AG08395 (cell line): ENCODE results near the gene JAML.

Experiments
- DNase-seq: peaks from one replicate; pipeline ENCODE4 v3.0.0; 2012; ENCODE audit warnings: mixed read lengths, low spot score

JAML gene

DNA sequence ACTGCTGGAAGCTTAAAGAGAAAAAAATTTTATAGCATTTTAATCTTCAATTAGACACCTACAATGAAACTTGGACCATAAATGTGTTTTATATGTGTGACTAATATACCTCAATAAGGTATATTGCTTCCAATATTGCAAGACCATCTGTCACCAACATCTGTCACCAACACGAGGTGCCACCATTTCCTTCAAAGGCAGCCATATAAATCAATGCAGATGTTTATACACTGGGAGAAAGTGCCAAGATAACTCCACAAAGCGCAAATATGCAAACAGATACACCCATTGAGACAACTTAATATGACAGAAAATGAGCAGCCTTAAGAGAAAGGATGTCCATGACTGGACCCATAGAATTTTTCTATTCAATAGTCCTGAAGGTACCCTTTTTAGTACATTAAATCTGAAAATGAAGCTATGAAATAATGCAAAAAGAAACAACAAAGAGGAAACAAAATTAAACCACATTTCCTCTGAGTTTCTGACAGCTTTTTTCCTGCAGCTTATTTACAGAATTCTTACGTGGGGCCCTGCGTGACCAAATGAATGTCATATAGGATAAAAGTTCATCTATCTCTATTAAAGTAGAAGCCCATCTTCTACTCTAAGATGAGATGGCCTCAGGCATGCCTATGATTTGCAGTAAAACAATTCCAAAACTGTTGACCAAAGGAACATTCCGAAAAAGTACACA is 14.8 kb upstream of the JAML start:
- DNase-seq: no peak

DNA sequence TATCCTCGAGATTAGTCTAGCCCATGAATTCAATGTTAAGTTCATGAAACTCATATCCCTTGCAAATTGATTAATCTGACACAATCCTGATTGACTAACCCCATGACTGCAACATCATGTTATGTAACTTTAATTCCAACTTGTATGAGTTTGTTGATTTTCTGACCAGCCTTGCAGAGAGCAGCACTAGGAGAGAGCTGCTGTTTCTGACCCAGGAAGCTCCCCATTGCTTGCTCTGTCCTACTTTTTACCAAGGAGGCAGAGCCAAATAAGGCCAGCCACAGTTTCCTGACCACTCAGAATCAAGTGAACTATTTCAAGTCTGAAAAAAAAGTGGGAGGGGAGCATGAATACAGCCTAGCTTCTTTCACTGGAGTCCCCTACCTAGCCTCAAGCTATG is 14.1 kb upstream of the JAML start:
- no peak for DNase-seq

DNA sequence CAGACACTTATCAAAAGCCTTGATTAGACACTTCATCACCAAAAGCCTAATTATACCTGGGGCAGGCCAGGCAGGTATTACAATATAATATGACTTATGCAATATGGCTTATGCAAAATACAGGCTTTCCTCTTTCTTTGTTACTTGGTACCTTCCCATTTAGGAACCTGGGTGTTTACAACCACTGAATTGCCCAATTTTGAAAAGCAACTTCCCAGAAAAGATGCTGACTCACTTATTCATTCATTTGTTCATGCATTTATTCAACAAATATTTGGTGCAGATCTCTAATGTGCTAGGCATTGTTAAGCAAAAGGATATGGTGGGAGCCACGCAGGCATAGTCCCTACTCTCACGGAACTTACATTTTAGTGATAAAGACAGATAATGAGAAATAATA is 13.6 kb upstream of the JAML start:
- DNase-seq: no peak

DNA sequence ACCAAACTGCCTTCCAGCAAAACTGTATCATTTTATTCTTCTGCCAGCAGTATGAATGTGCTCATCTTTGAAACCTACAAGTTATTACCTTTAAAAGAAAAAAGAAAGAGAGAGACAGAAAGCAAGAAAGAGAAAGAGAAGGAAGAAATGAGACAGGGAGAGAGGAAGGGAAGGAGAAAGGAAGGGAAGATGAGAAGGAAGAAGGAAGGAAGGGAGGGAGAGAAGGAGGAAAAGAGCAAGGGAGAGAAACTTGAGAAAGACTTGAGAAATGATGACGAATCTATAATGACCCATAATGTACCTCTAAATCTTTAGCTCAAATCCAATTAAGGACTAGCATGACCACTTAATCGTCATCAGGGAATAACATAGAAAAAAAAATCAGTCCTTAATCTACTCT is 11.4 kb upstream of the JAML start:
- no peak for DNase-seq

DNA sequence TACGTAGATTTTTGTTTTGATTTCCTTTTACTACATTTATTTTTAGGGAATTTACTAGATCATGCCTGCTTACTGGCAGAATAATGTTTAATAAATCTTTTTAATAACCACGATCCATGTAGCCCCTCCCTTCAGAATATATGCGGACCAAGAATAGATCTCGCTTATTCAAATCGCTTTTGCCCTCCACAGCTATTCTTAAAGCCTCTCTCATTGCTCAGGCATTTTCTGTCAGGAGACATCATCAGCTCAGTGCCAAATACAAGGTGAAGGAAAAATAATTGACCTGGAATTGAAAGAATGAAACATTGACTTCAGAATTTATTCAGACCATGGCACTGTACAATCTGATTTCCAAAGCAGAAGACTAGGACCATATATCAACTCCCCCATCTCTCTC is 10.0 kb upstream of the JAML start:
- no peak for DNase-seq

DNA sequence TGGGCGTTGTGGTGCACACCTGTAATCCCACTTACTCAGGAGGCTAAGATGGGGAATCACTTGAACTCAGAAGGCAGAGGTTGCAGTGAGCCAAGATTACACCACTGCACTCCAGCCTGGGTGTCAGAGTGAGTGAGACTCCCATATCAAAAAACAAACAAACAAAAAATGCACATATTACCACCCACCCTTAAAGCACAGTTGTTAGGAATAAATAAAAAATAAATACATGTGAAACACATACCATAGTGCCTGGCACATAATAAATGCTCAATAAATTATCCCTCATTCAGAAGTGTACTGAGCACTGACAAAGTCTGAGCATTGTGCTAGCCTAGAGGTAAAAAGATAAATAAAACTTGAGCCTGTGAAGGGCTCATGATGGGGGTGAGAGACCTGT is 9.0 kb upstream of the JAML start:
- DNase-seq: no peak

DNA sequence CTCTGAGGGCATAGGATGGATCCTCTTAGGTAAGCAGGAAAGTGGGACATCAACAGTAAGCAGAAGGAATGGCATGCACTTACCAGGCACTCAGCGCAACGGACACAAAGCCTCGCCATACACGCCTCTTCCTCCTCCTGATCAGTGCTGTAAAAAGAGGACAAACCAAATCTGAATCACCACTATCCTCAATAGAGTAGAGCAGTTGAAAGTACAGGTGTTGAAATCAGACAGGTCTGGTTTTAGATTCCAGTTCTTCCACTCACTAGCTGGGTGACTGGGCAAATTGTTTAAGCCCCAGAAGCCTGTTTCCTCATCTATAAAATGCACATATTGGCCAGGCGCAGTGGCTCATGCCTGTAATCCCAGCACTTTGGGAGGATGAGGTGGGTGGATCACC is 8.6 kb upstream of the JAML start:
- no peak for DNase-seq

DNA sequence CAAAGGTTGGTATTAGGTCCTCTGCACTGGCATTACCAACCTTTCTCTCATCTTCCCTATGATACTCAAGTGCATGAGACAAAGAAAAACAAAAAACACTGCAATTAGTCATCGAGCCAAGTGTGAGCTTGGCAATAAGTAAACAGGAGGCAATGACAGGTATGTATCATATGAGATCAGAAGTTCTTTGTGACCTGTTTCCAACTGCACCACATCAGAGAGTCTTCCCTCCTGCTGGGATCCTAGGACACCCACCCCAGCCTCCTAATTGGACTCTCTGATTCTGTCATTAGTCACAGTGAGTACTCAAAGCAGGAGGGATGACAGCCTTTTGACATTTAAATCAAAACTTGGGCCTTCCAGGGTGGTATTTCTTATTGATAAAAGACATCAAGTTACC is 7.8 kb upstream of the JAML start:
- no peak for DNase-seq

DNA sequence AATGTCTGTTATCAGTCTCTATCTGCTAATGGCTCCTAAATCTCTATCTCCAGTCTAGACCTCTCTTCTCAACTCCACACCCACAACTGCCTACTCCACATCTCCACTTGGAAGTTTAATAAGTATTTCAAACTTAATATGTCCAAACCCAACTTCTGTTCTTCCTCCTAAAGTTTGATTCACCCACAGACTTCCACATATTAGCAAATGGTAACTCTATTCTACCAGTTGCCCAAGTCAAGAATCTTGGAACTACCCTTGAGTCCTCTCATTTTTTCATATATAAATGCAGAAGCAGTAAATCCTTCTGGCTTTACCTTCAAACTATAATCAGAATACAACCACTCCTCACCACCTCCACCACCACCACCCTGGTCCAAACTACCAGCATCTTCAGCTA is 6.7 kb upstream of the JAML start:
- DNase-seq: no peak

DNA sequence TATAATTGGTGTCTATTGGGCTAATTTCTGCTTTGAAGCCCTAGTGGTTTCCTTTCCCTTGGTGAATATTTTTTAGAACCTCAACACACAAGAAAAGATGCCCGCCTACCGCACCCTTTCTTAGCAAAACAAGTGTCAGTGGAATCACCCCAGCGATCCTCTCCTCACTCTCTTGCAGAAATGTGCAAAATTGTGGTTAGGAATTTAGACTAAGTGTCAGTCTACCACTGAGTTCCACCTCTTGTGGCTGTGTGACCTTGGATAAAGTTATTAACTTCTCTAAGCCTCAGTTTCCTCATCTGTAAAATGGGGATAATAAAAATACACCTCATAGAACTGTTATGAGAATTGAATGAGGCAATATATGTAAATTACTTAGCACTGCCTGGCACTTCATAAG is 5.3 kb upstream of the JAML start:
- no peak for DNase-seq

DNA sequence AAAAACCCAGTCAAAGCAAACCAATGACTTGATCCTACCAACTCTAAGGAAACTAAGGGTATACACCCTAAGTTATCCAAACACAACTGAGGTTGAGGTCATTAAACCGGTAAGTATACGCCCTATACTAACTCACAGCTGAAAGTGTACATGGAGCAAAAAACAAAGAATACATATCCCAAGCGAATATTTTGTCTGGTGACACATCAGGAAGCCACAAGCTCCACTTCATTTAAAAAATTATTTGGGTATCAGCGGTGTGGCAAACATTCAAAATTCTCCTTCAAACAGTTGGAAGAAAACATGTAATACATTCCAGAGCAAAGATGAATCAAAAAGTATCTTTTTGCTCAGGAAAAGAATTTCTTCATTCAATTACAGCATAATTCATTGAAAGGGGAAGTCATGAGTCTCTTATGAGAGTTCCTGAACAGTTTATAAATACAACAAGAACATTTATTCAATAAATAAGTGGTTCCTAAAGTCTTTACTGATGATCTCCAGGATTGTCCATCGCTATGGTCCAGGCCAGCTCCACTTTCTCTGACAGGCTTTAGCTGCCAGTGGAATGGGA is 4.5 kb upstream of the JAML start:
- DNase-seq: peak; percentile 10

DNA sequence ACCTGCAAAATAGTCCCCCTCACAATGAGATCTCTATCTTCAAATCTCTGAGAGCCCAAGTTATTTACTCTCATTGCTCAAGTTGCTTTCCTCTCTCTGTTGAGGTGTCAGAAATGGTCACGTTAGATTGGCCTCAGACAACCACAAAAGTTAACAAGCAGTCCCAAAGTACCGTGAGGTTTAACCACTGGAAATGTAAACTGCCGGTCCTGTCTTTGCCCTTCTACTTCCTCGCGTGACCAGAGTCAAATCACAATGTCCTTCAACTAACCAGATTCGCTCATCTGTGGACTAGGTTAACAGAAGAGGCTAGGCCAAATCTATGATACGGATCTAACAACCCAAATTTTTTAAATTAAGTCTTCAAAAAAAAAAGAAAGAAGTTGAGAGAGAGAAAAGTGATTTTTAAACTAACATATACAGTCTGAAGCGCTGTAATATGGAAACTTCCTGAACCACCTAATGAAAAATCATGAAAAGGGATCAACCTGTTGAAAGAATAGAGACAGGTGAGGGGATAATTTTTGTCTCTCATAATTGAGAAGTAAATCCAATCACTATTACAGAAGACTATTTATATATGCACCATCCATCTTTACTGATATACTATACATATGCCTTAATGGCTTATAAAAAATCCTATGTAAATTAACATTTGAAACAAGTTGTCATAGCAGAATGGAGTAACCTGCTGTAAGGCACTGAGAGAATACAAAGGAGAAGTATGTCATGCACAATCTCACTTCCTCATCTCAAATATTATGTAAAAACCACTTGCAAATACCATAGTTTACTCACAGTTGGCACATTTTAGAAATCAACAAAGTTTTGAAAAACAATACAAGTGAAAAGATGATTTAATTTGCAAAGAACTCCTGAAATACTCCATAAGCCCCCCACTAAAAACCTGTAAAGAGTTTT is 3.3 kb upstream of the JAML start:
- DNase-seq: no peak

DNA sequence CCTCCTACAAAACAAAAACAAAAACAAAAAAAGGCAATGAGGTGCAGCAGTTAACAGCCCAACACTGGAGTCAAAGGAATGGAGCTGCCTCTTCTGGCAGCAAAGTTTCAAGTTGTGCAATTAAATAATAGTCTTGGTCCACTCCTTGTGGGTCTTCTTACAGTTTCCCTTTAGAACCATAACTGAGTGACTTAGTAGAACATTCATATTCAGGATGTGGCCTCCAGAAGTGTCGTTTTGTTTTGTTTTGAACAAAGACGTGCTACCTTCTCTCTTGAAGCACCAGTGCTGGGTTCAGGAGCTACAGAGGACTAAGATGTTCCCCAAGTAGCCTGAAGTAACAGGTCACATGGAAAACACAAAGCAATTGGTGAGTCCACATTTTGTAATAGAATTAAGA is 2.0 kb upstream of the JAML start:
- DNase-seq: no peak

DNA sequence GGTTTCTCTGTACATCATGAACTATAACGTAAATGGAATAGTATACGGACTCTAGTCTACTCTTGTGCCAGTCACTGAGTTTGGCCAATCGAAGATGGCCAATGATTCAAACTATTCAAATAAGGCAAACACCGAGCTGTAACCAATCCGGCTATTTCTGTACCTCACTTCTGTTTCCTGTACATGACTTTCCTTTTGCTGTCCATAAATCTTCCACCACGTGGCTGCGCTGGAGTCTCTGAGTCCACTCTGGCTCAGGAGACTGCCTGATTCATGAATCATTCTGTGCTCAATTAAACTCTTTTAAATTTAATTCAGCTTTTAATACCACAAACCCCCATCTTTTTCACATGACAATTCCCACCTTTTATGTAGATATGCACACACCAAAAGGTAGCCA is 1.5 kb upstream of the JAML start:
- no peak for DNase-seq

DNA sequence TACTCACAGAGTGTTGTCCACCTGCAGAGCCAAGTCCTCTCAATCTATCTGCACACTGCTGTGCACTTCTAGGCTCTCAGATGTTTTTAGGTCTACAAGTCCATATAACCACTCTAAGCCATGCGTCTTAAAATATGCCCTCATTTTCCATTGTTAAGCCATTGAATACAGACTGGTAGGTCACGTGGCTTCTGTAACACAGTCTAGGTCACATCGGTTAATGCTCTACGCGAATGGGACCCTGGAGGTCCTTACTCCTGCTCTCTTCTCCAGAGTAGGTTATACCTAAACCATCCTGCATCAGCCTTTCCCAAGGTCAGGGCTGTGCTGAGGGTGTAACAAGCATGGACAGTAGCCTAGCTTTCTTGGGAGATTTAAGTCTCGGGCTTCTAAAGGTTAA is 819 bp downstream of the JAML start:
- DNase-seq: no peak

DNA sequence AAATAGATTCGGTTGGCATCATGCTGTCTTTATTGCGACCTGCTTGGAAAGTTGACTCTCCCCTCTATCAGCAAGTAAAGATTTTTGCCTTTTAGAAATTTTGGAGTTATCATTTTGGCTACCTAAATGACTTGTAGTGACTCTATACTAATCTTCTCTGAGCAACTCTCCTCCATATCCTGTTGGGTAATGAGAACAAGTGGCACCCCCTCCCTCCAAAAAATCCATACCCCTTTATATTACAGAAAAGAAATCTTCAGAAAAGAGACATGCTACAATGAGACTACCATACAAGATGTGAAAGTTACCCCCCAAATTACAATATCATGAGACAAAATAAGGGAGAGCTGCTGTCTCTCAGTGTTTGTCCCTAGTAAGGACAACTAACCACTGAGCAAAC is 1.2 kb downstream of the JAML start:
- DNase-seq: no peak

DNA sequence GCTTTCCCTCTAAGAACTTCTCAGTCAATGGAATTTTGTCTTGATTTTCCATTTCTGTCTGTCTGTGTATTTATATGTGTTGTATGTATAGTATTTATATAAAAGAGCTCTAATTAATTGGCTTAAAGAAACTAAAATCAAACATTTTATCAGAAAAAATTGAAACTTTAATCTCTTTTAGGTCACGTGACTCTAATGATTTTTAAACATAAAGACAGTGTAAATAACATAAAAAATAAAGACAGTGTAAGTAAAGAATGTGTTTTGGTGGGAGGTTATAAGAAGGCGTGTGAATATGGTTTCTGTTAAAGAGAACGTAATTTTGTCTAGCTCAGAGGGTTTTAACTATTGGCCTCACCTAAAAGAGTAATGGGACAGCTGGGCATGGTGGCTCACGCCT is 2.4 kb downstream of the JAML start:
- no peak for DNase-seq

DNA sequence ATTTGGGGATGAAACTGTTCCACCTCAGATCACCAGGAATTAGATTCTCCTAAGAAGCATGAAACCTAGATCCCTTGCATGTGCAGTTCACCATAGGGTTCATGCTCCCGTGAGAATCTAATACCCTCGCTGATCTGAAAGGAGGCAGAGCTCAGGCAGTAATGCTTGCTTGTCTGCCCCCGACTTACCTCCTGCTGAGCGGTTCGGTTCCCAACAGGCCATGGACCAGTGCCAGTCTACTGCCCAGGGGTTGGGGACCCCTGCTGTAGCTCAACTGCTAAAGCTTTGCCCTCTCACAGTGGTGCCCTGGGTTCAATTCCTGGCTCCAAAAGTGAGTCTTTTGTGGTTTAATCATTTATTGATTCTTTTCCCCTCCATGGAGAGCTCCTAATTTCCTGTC is 3.4 kb downstream of the JAML start:
- no peak for DNase-seq

DNA sequence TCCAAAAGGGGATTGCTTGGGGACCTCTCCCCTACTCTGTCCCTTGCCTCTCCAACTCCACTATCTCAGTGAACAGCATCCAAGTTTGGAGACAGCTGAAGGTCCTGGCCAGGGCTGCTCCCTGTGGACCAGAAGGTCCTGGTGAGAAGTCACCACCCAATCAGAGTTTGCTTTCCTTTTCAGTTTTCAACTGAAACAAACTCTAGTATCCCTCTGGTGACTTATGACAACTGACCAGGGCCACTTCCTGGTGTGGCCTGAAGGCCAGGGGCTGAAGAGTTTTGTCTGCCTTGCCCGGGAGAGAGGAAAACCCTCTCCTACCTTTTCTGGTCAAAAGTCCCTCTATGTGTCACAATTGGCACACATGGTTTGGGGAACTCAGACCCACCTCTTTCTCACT is 5.1 kb downstream of the JAML start:
- no peak for DNase-seq

DNA sequence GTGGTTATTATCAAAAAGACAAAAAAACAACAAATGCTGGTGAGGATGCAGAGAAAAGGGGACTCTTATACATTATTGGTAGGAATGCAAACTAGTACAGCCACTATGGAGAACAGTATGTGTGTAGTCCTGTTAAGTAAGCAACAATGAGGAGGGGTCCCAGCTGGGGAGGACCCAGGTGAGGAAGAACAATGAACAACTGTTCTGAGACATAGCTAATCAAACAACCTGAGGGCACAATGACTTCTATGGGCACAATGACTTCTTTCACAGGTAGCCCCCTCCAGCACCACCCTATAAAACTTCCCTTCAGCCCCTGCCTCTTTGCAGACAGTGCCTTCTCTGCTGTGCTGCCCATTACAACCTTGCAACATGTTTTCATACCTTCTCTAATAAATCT is 5.6 kb downstream of the JAML start:
- no peak for DNase-seq

DNA sequence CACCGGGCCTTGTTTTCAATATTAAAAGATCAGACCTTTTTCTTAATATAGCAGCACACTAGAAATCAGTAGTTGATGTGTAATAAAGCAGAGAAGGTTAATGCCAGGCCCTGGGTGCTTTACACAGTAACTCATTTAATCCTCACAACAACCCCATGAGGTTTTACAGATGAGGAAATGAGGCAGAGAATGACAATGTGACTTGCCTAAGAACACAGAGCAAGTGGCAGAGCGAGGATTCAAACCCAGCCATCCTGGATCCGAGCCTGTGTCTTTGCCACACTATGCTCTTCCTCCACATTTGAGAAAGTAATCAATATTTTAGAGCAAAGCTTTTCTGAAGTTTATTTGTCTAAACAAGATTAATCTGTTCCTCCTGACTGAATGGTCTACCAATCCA is 7.2 kb downstream of the JAML start:
- DNase-seq: no peak

DNA sequence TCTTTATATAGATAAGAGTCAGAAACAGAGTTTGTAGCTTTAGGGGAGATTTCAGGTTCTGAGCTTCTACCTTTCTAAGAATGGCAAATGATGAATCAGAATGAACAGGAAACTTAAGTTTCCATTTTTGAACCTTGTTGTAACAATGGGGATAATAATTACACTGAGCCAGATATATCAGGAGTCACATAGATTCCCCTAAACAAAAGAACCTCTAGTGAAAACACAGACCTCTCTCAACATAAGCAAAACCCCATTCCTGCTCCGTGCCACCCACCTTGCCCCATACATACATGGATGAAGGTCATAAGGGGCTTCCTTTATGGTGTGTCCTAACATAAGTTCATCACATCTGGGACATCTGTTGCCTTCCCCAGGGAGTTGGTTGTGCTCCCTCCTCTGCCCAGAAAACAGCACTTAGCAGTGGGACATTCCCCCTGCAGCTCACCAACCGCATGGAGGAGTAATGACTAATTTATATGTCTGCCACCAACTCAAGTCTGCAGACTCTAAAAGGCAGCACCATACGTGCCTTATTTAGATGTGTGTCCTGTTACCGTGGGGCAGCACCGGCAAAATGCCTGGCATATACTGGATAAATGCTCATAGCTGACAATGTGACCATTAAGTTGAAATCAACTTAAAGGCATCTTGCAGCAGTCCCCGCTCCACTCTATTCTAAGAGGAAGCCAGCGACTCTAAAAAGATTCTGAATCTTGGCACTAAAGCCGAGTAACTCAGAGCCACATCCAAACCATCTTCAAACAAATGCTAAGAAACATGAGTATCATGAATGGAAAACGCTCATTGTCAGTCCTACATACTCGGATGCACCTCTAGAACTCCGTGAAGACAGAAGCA is 8.0 kb downstream of the JAML start:
- no peak for DNase-seq
